MCF 10A (cell line): Measurements from ENCODE around the gene CEP43. TPM values are rescaled to one million over a fixed set of nuclear protein-coding genes. Genes with fewer than 3 reads are reported as not detected.

ENCODE experiments used
- BruUV-seq: library from RNA; stranded (reverse); fragments of 400-500 nt; replicated peaks from 2 replicates; lab custom pipeline; 2021; lab: Mats Ljungman, UMichigan
- CTCF ChIA-PET: fragments of 300-600 bp; sonication (Branson Sonifier 250); formaldehyde crosslinking; extraction: SDS; loops from one replicate; lab custom pipeline; 2021; ENCODE audit warnings: antibody characterized with exemption, inconsistent platforms; lab: Yijun Ruan, JAX
- POLR2A ChIA-PET: fragments of 300-600, 350-650 bp; sonication (Branson Sonifier 250); formaldehyde crosslinking; extraction: SDS; loops from one replicate; lab custom pipeline; 2020; ENCODE audit warnings: antibody characterized with exemption, inconsistent platforms; lab: Yijun Ruan, JAX
- DNase-seq: peaks from one replicate; pipeline ENCODE4 v3.0.0-alpha.2; 2018; ENCODE audit not compliant: unreplicated experiment
- H3K27ac Mint-ChIP-seq: one replicate; pipeline ENCODE4 v1.8.0; 2022; ENCODE audit warnings: mild to moderate bottlenecking, low read depth, mixed read lengths; ENCODE audit not compliant: unreplicated experiment
- H3K27me3 Mint-ChIP-seq: one replicate; pipeline ENCODE4 v1.8.0; 2022; ENCODE audit warnings: mixed read lengths; ENCODE audit not compliant: insufficient read depth, unreplicated experiment
- H3K36me3 Mint-ChIP-seq: one replicate; pipeline ENCODE4 v1.8.0; 2022; ENCODE audit warnings: mild to moderate bottlenecking, moderate library complexity, mixed read lengths; ENCODE audit not compliant: insufficient read depth, unreplicated experiment
- H3K4me1 Mint-ChIP-seq: one replicate; pipeline ENCODE4 v1.8.0; 2022; ENCODE audit warnings: mixed read lengths; ENCODE audit not compliant: insufficient read depth, unreplicated experiment
- H3K4me3 Mint-ChIP-seq: one replicate; pipeline ENCODE4 v1.8.0; 2022; ENCODE audit warnings: mild to moderate bottlenecking, moderate library complexity, mixed read lengths; ENCODE audit not compliant: unreplicated experiment
- H3K9me3 Mint-ChIP-seq: one replicate; pipeline ENCODE4 v1.8.0; 2022; ENCODE audit warnings: mixed read lengths; ENCODE audit not compliant: unreplicated experiment
- intact Hi-C: fragments of 100-400 bp; cut with micrococcal nuclease; formaldehyde crosslinking; loops from 2 replicates; pipeline ENCODE4 v1.14.1; 2022
- total RNA-seq: library from RNA; stranded (reverse); gene quantifications from 2 replicates; pipeline ENCODE4 v1.2.3, GENCODE V29; 2022
- TF ChIP-seq, protein P1 (sequence below): fragments of 200-600 bp; IDR thresholded peaks from one replicate; pipeline ENCODE4 v1.8.0; 2022; ENCODE audit warnings: antibody characterized with exemption, mild to moderate bottlenecking; ENCODE audit not compliant: unreplicated experiment

CEP43 gene
- total RNA-seq, 1 experiment from 2014 or later = 23.8 TPM

DNA sequence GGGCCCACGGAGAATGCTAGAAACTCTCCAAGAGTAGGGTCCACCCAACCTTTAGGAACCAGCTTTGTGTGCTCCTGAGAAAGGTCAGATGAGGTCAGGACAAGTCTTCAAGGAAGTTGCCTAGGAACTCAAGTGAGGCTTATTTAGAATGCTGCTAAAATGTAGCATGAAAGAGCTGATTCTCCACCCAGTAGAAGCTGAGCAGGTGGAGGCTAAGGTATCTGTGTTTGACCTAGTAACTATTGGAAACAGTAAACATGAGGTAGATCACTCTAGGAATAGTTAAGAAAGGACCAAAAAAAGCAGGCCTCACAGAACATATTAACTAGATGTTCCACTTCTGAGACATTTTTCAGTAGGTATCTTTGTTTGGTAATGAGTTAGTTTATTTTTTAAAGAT is 13.9 kb downstream of the CEP43 start:
- H3K36me3 Mint-ChIP-seq = peaks cover 56% of the 10 kb centered on the region

DNA sequence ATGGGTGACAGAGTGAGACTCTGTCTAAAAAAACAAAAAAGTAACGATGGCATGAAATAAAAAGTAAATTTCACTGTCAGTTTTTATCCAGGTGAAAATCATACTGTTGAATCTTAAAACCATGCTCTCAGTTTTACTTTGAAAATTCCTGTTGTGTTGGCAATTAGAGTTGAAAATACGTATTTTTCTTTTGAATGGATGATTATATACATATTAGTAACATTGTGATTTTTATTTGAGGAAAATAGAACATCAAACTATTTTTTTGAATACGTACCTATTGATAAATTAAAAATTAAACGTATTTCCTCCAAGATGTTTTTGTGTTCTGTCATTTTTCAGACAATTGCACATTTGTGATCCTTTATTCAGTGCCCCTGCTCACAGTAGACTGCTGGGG is 14.7 kb downstream of the CEP43 start:
- TF ChIP-seq, protein P1, sequence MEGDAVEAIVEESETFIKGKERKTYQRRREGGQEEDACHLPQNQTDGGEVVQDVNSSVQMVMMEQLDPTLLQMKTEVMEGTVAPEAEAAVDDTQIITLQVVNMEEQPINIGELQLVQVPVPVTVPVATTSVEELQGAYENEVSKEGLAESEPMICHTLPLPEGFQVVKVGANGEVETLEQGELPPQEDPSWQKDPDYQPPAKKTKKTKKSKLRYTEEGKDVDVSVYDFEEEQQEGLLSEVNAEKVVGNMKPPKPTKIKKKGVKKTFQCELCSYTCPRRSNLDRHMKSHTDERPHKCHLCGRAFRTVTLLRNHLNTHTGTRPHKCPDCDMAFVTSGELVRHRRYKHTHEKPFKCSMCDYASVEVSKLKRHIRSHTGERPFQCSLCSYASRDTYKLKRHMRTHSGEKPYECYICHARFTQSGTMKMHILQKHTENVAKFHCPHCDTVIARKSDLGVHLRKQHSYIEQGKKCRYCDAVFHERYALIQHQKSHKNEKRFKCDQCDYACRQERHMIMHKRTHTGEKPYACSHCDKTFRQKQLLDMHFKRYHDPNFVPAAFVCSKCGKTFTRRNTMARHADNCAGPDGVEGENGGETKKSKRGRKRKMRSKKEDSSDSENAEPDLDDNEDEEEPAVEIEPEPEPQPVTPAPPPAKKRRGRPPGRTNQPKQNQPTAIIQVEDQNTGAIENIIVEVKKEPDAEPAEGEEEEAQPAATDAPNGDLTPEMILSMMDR = no peak
- no peak for DNase-seq
- intact Hi-C loops = no loop called here
- CTCF ChIA-PET = no interaction called here
- H3K36me3 Mint-ChIP-seq = peaks cover 61% of the 10 kb centered on the region
- no TSS peak for BruUV-seq
- no peak overlapping the region for H3K4me3 Mint-ChIP-seq
- no peaks in the 10 kb centered on the region for H3K27me3 Mint-ChIP-seq
- H3K27ac Mint-ChIP-seq = no peak overlapping the region
- H3K9me3 Mint-ChIP-seq = no peaks in the 10 kb centered on the region
- POLR2A ChIA-PET = interaction anchor here (0.6 kb wide), 1 partner anchor 483 kb away, joined by 3 read pairs; no protein-coding TSS in a partner anchor
- no peaks in the 10 kb centered on the region for H3K4me1 Mint-ChIP-seq

More for the DNA sequence above, 13.9 kb downstream of the CEP43 start:
- BruUV-seq = no TSS peak
- POLR2A ChIA-PET = no interaction called here
- CTCF ChIA-PET = no interaction called here
- Mint-ChIP-seq H3K27ac (no peak overlapping the region), H3K9me3 (no peaks in the 10 kb centered on the region), H3K27me3 (no peaks in the 10 kb centered on the region), H3K4me3 (no peak overlapping the region), H3K4me1 (no peaks in the 10 kb centered on the region)
- TF ChIP-seq, protein P1 = no peak
- no peak for DNase-seq
- intact Hi-C loops = no loop called here

DNA sequence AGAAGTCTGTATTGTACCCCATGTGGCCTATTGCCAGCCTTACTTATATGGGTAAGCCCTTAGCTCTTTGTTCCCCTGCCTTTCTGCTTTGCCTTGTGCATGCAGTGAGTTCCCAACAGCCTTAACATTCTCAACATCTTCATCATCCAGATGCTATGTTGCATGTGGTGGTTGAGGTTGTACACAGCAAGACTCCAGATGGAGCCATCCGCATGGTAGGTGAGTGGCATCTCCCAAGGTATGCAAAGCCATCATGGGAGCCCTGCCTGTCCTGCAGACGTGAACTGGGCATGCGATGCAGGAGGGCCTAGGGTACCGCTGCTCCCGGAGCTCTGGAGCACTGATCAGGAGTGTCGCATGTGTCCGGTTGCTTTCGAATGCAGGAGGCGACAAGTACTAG is 16.1 kb downstream of the CEP43 start:
- no TSS peak for BruUV-seq
- Mint-ChIP-seq H3K27me3 (no peaks in the 10 kb centered on the region), H3K36me3 (peaks cover 54% of the 10 kb centered on the region), H3K9me3 (no peaks in the 10 kb centered on the region), H3K4me3 (no peak overlapping the region), H3K27ac (no peak overlapping the region), H3K4me1 (no peaks in the 10 kb centered on the region)
- no peak for DNase-seq
- intact Hi-C loops = no loop called here
- CTCF ChIA-PET = interaction anchor here (0.6 kb wide), 1 partner anchor 373 kb away, joined by 4 read pairs; no protein-coding TSS in a partner anchor
- TF ChIP-seq, protein P1 = no peak
- POLR2A ChIA-PET = no interaction called here

DNA sequence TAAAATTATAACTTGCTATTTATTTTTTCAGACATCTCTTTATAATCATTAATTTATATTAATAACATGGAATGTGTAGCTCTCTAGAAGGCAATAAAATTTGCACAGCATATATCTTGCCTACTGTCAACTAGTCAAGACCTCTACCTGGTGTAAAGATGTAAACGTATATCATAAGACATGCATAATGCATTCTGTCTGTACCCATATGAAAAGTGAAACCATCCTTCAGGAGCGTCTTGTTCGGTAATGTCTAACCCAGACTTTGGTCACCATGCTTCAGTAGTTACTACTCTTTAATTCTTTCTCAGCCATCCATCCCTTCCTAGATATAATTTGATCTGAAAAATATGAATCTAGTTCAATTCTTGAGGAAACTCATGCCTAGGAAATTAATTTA is 21.0 kb downstream of the CEP43 start:
- no peaks in the 10 kb centered on the region for H3K27me3 Mint-ChIP-seq
- no peak overlapping the region for H3K27ac Mint-ChIP-seq
- TF ChIP-seq, protein P1 = no peak
- ChIA-PET CTCF (interaction anchor here (0.5 kb wide), 1 partner anchor 10 kb away, joined by 4 read pairs; no protein-coding TSS in a partner anchor), POLR2A (interaction anchor here (0.7 kb wide), 1 partner anchor 14 kb away, joined by 3 read pairs; no protein-coding TSS in a partner anchor)
- H3K9me3 Mint-ChIP-seq = no peaks in the 10 kb centered on the region
- no peak overlapping the region for H3K4me3 Mint-ChIP-seq
- BruUV-seq = no TSS peak
- intact Hi-C loops = no loop called here
- no peaks in the 10 kb centered on the region for H3K4me1 Mint-ChIP-seq
- H3K36me3 Mint-ChIP-seq = peaks cover 28% of the 10 kb centered on the region
- no peak for DNase-seq
